IPS-NIHi11 (cell line): ENCODE data around the gene ASH1L.

Source experiments
- DNase-seq: peaks from one replicate; pipeline ENCODE4 v3.0.0; 2012; ENCODE audit warnings: mixed read lengths, low spot score

The ASH1L gene

DNA sequence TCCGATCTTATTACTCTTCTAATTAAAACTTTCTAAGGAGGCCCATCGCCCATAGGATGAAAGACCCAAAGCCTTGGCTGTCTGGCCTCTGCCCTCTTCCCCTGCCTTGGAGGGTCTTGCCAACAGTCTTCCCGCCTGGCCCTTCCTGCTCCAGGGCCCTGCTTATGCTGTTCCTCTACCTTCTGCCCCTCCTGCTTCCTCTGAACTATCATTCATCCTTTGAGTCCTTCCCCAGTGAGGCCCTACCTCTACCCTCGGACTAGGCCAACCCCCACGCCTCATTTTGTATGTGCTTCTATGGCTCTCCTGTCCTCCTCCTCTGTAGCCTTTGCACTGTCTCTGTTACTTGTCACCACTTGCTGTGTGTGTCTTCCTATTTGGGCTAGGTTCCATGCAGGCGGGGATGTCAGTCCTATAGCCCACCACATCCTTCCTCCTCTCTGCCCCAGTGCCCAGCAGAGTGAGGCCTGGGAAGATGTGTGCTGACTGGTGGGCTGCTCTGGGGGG is 236.5 kb downstream of the ASH1L start:
- no peak for DNase-seq

- DNase-seq: no peak
These were observed 237.1 kb downstream of the ASH1L start for GRCh38 chr1:155325603-155325893.

- peak; percentile 91 for DNase-seq
These were observed 237.6 kb downstream of the ASH1L start for GRCh38 chr1:155324717-155325602.

GRCh38 chr1:155324037-155324716 is 238.4 kb downstream of the ASH1L start:
- peak; percentile 96 for DNase-seq

- DNase-seq: peak; percentile 91
These were observed 238.9 kb downstream of the ASH1L start for GRCh38 chr1:155323729-155324036.

- DNase-seq: peak; percentile 91
These were observed 239.5 kb downstream of the ASH1L start for GRCh38 chr1:155322953-155323728.

DNA sequence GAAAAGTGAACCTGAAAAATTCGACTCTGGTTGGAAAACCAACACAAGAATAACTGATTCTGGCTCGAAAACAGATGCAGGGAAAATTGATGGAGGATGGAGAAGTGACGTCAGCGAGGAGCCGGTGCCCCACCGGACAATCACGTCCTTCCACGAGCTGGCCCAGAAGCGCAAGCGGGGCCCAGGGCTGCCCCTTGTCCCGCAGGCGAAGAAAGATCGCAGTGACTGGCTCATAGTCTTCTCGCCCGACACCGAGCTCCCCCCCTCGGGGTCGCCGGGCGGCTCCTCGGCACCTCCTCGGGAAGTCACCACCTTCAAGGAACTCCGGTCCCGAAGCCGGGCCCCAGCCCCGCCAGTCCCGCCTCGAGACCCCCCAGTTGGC is 240.0 kb downstream of the ASH1L start:
- DNase-seq: no peak

- no peak for DNase-seq
These were observed 240.7 kb downstream of the ASH1L start for GRCh38 chr1:155321639-155322503.

- peak; percentile 85 for DNase-seq
These were observed 241.7 kb downstream of the ASH1L start, which contains the start of gene RUSC1 for GRCh38 chr1:155320661-155321617. Gene RUSC1 (plus strand): TSS chr1:155320894. CDS start chr1:155321774, 880 bp downstream.

- DNase-seq: no peak
These were observed 242.4 kb downstream of the ASH1L start for GRCh38 chr1:155320252-155320651.

DNA sequence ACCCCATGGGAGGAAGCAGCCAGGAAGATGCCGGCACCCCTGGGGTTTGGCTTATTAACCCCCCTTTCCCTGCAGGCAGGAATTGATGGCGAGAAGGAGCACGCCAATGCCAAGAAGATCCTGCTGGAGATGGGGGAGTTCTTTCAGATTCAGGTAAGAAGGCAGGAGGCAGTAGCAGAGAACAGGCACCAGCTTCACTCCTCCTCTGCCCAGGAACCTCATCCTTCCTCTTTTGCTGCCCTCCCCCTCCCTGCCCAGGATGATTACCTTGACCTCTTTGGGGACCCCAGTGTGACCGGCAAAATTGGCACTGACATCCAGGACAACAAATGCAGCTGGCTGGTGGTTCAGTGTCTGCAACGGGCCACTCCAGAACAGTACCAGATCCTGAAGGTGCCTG is 243.1 kb downstream of the ASH1L start:
- no peak for DNase-seq

- DNase-seq: no peak
These were observed 244.5 kb downstream of the ASH1L start for GRCh38 chr1:155318082-155318481.

- DNase-seq: no peak
These were observed 245.7 kb downstream of the ASH1L start for GRCh38 chr1:155316922-155317321.

GRCh38 chr1:155313261-155313660 is 249.3 kb downstream of the ASH1L start:
- DNase-seq: no peak

- no peak for DNase-seq
These were observed 253.1 kb downstream of the ASH1L start for GRCh38 chr1:155309423-155310021.

- peak; percentile 98 for DNase-seq
These were observed 253.8 kb downstream of the ASH1L start, which contains the start of gene FDPS for GRCh38 chr1:155308493-155309422. Gene FDPS (plus strand): TSS chr1:155308866. CDS start chr1:155309790, 924 bp downstream.

GRCh38 chr1:155307247-155307740 is 255.3 kb downstream of the ASH1L start:
- no peak for DNase-seq

DNA sequence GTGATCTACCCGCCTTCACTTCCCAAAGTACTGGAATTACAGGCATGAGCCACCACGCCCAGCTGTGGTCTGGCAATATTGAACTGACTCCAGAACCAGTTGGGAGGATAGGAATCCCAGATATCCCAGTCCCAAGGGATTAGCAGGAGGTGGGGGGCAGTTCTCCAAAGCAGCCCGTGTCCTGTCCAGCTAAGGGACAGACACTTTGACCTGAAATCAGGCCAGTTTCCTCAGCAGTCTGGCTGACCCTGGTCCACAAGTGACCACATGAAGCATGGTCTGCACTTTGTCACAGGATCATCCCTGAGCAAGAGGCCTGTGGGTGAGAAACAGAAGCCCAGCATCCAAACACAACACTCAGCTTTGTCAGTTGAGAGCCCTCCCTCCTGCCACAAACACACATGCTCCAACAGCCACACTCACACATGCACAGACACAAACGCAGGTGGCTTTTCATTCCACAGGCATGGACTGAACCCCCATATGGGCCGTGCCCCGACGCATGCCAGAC is 256.7 kb downstream of the ASH1L start:
- DNase-seq: no peak
